ENCODE measurements around the gene LDAH. TPM values are rescaled to one million over a fixed set of nuclear protein-coding genes. Genes with fewer than 3 reads are reported as not detected.

LDAH gene
- total RNA-seq, 1 donor: 17.4 TPM

- no peak overlapping the region for H2AFZ ChIP-seq (ENCODE audit: low read length)
Measured at GRCh38 chr2:20663196-20664070, 159.5 kb downstream of the LDAH start.

GRCh38 chr2:20662308-20662937, 160.5 kb downstream of the LDAH start:
- no peak for DNase-seq (ENCODE audit: insufficient read length, low spot score, missing footprints)
- Histone ChIP-seq H3K27ac (ENCODE audit: low read depth, low read length) (no peak overlapping the region), H3K4me1 (ENCODE audit: insufficient read depth, low read length) (no peaks in the 10 kb centered on the region), H3K4me2 (ENCODE audit: insufficient read depth, low read length) (no peak overlapping the region), H4K20me1 (ENCODE audit: insufficient read depth, low read length) (no peaks in the 10 kb centered on the region), H3K27me3 (ENCODE audit: insufficient read depth, low read length) (peaks cover 80% of the 10 kb centered on the region), H3K4me3 (ENCODE audit: insufficient read depth, low read length) (no peak overlapping the region), H3K79me2 (ENCODE audit: insufficient read depth, low read length) (no peaks in the 10 kb centered on the region), H2AFZ (ENCODE audit: low read length) (no peak overlapping the region), H3K36me3 (ENCODE audit: insufficient read depth, low read length) (no peaks in the 10 kb centered on the region), H3K9me3 (ENCODE audit: low read depth, low read length) (no peaks in the 10 kb centered on the region)
- no peak for TF ChIP-seq CTCF (IDR thresholded peaks at IDR 0.05; ENCODE audit: extremely low read depth, low read depth, low read length)

More at GRCh38 chr2:20663196-20664070, 159.5 kb downstream of the LDAH start:
- Histone ChIP-seq H3K27ac (ENCODE audit: low read depth, low read length) (no peak overlapping the region), H4K20me1 (ENCODE audit: insufficient read depth, low read length) (no peaks in the 10 kb centered on the region), H3K9me3 (ENCODE audit: low read depth, low read length) (no peaks in the 10 kb centered on the region), H3K4me1 (ENCODE audit: insufficient read depth, low read length) (no peaks in the 10 kb centered on the region), H3K4me3 (ENCODE audit: insufficient read depth, low read length) (no peak overlapping the region), H3K79me2 (ENCODE audit: insufficient read depth, low read length) (no peaks in the 10 kb centered on the region), H3K4me2 (ENCODE audit: insufficient read depth, low read length) (no peak overlapping the region), H3K27me3 (ENCODE audit: insufficient read depth, low read length) (peaks cover 87% of the 10 kb centered on the region), H3K36me3 (ENCODE audit: insufficient read depth, low read length) (no peaks in the 10 kb centered on the region)
- DNase-seq (ENCODE audit: insufficient read length, low spot score, missing footprints): peak; percentile 85
- TF ChIP-seq CTCF (IDR thresholded peaks at IDR 0.05; ENCODE audit: extremely low read depth, low read depth, low read length): no peak

- TF ChIP-seq CTCF (IDR thresholded peaks at IDR 0.05; ENCODE audit: extremely low read depth, low read depth, low read length): peak; percentile 96
- no peak overlapping the region for H2AFZ ChIP-seq (ENCODE audit: low read length)
- peaks cover 84% of the 10 kb centered on the region for H3K27me3 ChIP-seq (ENCODE audit: insufficient read depth, low read length)
Measured at GRCh38 chr2:20661421-20662307, 161.2 kb downstream of the LDAH start.

More at GRCh38 chr2:20661421-20662307, 161.2 kb downstream of the LDAH start:
- no peak overlapping the region for H3K27ac ChIP-seq (ENCODE audit: low read depth, low read length)
- H3K79me2 ChIP-seq (ENCODE audit: insufficient read depth, low read length): no peaks in the 10 kb centered on the region
- H4K20me1 ChIP-seq (ENCODE audit: insufficient read depth, low read length): no peaks in the 10 kb centered on the region
- no peaks in the 10 kb centered on the region for H3K9me3 ChIP-seq (ENCODE audit: low read depth, low read length)
- H3K4me1 ChIP-seq (ENCODE audit: insufficient read depth, low read length): no peaks in the 10 kb centered on the region
- H3K36me3 ChIP-seq (ENCODE audit: insufficient read depth, low read length): no peaks in the 10 kb centered on the region
- H3K4me3 ChIP-seq (ENCODE audit: insufficient read depth, low read length): no peak overlapping the region
- DNase-seq (ENCODE audit: insufficient read length, low spot score, missing footprints): peak; percentile 98
- H3K4me2 ChIP-seq (ENCODE audit: insufficient read depth, low read length): no peak overlapping the region
